Ascending aorta (tissue), 2 donors: Measurements from ENCODE around the gene FKBP8. TPM values are rescaled to one million over a fixed set of nuclear protein-coding genes. Genes with fewer than 3 reads are reported as not detected.

Experiments used
- DNase-seq, 2 donors: peaks; one replicate each; pipeline ENCODE4 v3.0.0-alpha.2; 2019; ENCODE audit warnings: low spot score in 2 of 2
- H3K27ac ChIP-seq, 2 donors: fragments of 200-600 bp; sonication (generic); one replicate each; pipeline ENCODE4 v1.5.1; 2016 to 2017; ENCODE audit warnings: mild to moderate bottlenecking in 1 of 2
- H3K27me3 ChIP-seq: fragments of 200-600 bp; sonication (generic); one replicate; pipeline ENCODE4 v1.5.1; 2017
- H3K36me3 ChIP-seq, 2 donors: fragments of 200-600 bp; sonication (generic); one replicate each; pipeline ENCODE4 v1.5.1; 2016
- H3K4me1 ChIP-seq, 2 donors: fragments of 200-600 bp; sonication (generic); one replicate each; pipeline ENCODE4 v1.5.1; 2016 to 2017; ENCODE audit warnings: mild to moderate bottlenecking in 1 of 2
- H3K4me3 ChIP-seq, 2 donors: fragments of 200-600 bp; sonication (generic); one replicate each; pipeline ENCODE4 v1.5.1; 2016 to 2017; ENCODE audit warnings: mild to moderate bottlenecking in 1 of 2
- H3K9me3 ChIP-seq, 2 donors: fragments of 200-600 bp; sonication (generic); one replicate each; pipeline ENCODE4 v1.5.1; 2016
- CTCF ChIP-seq, 3 experiments: fragments of 200-600 bp in 2 of 3; fragments of 450-650 bp in 1 of 3; sonication (generic) in 2 of 3; IDR thresholded peaks; one replicate each; pipeline ENCODE4 v1.5.1; 2016 to 2019; ENCODE audit warnings: antibody characterized with exemption in 3 of 3, mild to moderate bottlenecking in 1 of 3, moderate library complexity in 1 of 3
- intact Hi-C: fragments of 100-400 bp; cut with DNase I; formaldehyde crosslinking; loops from one replicate; pipeline ENCODE4 v1.15.1; 2023
- total RNA-seq: library from RNA; depleted of rRNA; stranded (reverse); fragments of >200 nt; gene quantifications from one replicate; pipeline ENCODE4 v1.1.0, GENCODE V29; 2016

FKBP8 gene
- total RNA-seq, 1 donor from 2014 or later, result 395 TPM

GRCh38 chr19:18503337-18503970 is 39.9 kb downstream of the FKBP8 start:
- peak overlapping the region; percentile 81 to 88 for H3K27ac ChIP-seq
- no peaks in the 10 kb centered on the region for H3K9me3 ChIP-seq
- H3K36me3 ChIP-seq, result no peaks in the 10 kb centered on the region
- no peaks in the 10 kb centered on the region for H3K27me3 ChIP-seq
- TF ChIP-seq CTCF (IDR thresholded peaks at IDR 0.05), result no peak
- H3K4me1 ChIP-seq, result peaks cover 63 to 97% of the 10 kb centered on the region in 2 donors
- intact Hi-C loops, result loop anchor here (5.0 kb wide), 1 partner anchor 41 kb away; no protein-coding TSS in a partner anchor
- DNase-seq, result no peak
- no peak overlapping the region for H3K4me3 ChIP-seq

- peaks cover 62 to 97% of the 10 kb centered on the region in 2 donors for H3K4me1 ChIP-seq
- no peaks in the 10 kb centered on the region for H3K27me3 ChIP-seq
- no peaks in the 10 kb centered on the region for H3K9me3 ChIP-seq
- H3K36me3 ChIP-seq, result no peaks in the 10 kb centered on the region
- peak overlapping the region; percentile 81 to 88 for H3K27ac ChIP-seq
- DNase-seq, result no peak
- TF ChIP-seq CTCF (IDR thresholded peaks at IDR 0.05), result no peak
- intact Hi-C loops, result loop anchor here (5.0 kb wide), 1 partner anchor 40 kb away; no protein-coding TSS in a partner anchor
- H3K4me3 ChIP-seq, result no peak overlapping the region
Observed at GRCh38 chr19:18502638-18503294, 40.6 kb downstream of the FKBP8 start.

GRCh38 chr19:18502246-18502637 is 41.1 kb downstream of the FKBP8 start:
- H3K27me3 ChIP-seq, result no peaks in the 10 kb centered on the region
- no peaks in the 10 kb centered on the region for H3K9me3 ChIP-seq
- DNase-seq, result no peak
- H3K4me1 ChIP-seq, result peaks cover 57 to 93% of the 10 kb centered on the region in 2 donors
- H3K4me3 ChIP-seq, result no peak overlapping the region
- peak overlapping the region; percentile 81 to 88 for H3K27ac ChIP-seq
- intact Hi-C loops, result loop anchor here (5.0 kb wide), 1 partner anchor 40 kb away; no protein-coding TSS in a partner anchor
- no peaks in the 10 kb centered on the region for H3K36me3 ChIP-seq
- TF ChIP-seq CTCF (IDR thresholded peaks at IDR 0.05), result no peak

- peaks cover 52 to 89% of the 10 kb centered on the region in 2 donors for H3K4me1 ChIP-seq
Observed at GRCh38 chr19:18501832-18502231, 41.5 kb downstream of the FKBP8 start.

GRCh38 chr19:18501351-18501750 is 42.0 kb downstream of the FKBP8 start:
- H3K4me1 ChIP-seq, result peaks cover 49 to 86% of the 10 kb centered on the region in 2 donors
- no peaks in the 10 kb centered on the region for H3K36me3 ChIP-seq
- H3K9me3 ChIP-seq, result no peaks in the 10 kb centered on the region
- TF ChIP-seq CTCF (IDR thresholded peaks at IDR 0.05), result no peak
- H3K27me3 ChIP-seq, result no peaks in the 10 kb centered on the region
- intact Hi-C loops, result loop anchor here (1.0 to 5.0 kb wide), 2 partner anchors 19 to 39 kb away; no protein-coding TSS in a partner anchor
- H3K27ac ChIP-seq, result peak overlapping the region; percentile 81 to 88
- no peak for DNase-seq
- no peak overlapping the region for H3K4me3 ChIP-seq

More at GRCh38 chr19:18501832-18502231, 41.5 kb downstream of the FKBP8 start:
- Histone ChIP-seq H3K9me3 (no peaks in the 10 kb centered on the region), H3K27me3 (no peaks in the 10 kb centered on the region), H3K27ac (peak overlapping the region; percentile 81 to 88), H3K36me3 (no peaks in the 10 kb centered on the region), H3K4me3 (no peak overlapping the region)
- TF ChIP-seq CTCF (IDR thresholded peaks at IDR 0.05), result no peak
- intact Hi-C loops, result loop anchor here (1.0 to 5.0 kb wide), 2 partner anchors 18 to 40 kb away; no protein-coding TSS in a partner anchor
- DNase-seq, result peak in 1 of 2 donors; percentile 85
